ENCODE data around the gene ATG4D.

The ATG4D gene

GRCh38 chr19:10575011-10575716, 31.5 kb downstream of the ATG4D start:
- TF ChIP-seq CTCF (IDR thresholded peaks at IDR 0.05; ENCODE audit: low read depth, low read length, missing control alignments), result no peak
- DNase-seq (ENCODE audit: low read depth), result no peak
- in situ Hi-C loops (cut with HindIII; ENCODE audit: low sequenced_read_pairs), result loop anchor here (5.0 kb wide), 1 partner anchor 72 kb away; no protein-coding TSS in a partner anchor
- H3K4me3 ChIP-seq (ENCODE audit: low read depth, low read length), result no peak overlapping the region

GRCh38 chr19:10577951-10578350, 34.2 kb downstream of the ATG4D start:
- H3K4me3 ChIP-seq (ENCODE audit: low read depth, low read length), result no peak overlapping the region
- in situ Hi-C loops (cut with HindIII; ENCODE audit: low sequenced_read_pairs), result loop anchor here (5.0 kb wide), 1 partner anchor 69 kb away; no protein-coding TSS in a partner anchor
- no peak for TF ChIP-seq CTCF (IDR thresholded peaks at IDR 0.05; ENCODE audit: low read depth, low read length, missing control alignments)
- DNase-seq (ENCODE audit: low read depth), result no peak

GRCh38 chr19:10580979-10581631, 37.4 kb downstream of the ATG4D start:
- peak; percentile 99 for TF ChIP-seq CTCF (IDR thresholded peaks at IDR 0.05; ENCODE audit: low read depth, low read length, missing control alignments)
- peak; percentile 87 for DNase-seq (ENCODE audit: low read depth)
- in situ Hi-C loops (cut with HindIII; ENCODE audit: low sequenced_read_pairs), result no loop called here
- H3K4me3 ChIP-seq (ENCODE audit: low read depth, low read length), result no peak overlapping the region

- H3K4me3 ChIP-seq (ENCODE audit: low read depth, low read length), result no peak overlapping the region
- no peak for TF ChIP-seq CTCF (IDR thresholded peaks at IDR 0.05; ENCODE audit: low read depth, low read length, missing control alignments)
- in situ Hi-C loops (cut with HindIII; ENCODE audit: low sequenced_read_pairs), result no loop called here
- no peak for DNase-seq (ENCODE audit: low read depth)
Observed at GRCh38 chr19:10582091-10582490, 38.4 kb downstream of the ATG4D start.

- in situ Hi-C loops (cut with HindIII; ENCODE audit: low sequenced_read_pairs), result no loop called here
- no peak overlapping the region for H3K4me3 ChIP-seq (ENCODE audit: low read depth, low read length)
- no peak for TF ChIP-seq CTCF (IDR thresholded peaks at IDR 0.05; ENCODE audit: low read depth, low read length, missing control alignments)
- DNase-seq (ENCODE audit: low read depth), result no peak
Observed at GRCh38 chr19:10583036-10583776, 39.5 kb downstream of the ATG4D start.

GRCh38 chr19:10586396-10586795, 42.7 kb downstream of the ATG4D start:
- in situ Hi-C loops (cut with HindIII; ENCODE audit: low sequenced_read_pairs), result no loop called here
- no peak overlapping the region for H3K4me3 ChIP-seq (ENCODE audit: low read depth, low read length)
- DNase-seq (ENCODE audit: low read depth), result no peak
- TF ChIP-seq CTCF (IDR thresholded peaks at IDR 0.05; ENCODE audit: low read depth, low read length, missing control alignments), result no peak
